GM12874 (cell line): ENCODE measurements around the gene PPM1B.

ENCODE experiments used
- CTCF ChIP-seq: IDR thresholded peaks from 2 replicates; pipeline ENCODE4 v1.5.1; 2011; ENCODE audit warnings: low read depth, mild to moderate bottlenecking, control low read depth, low read length, moderate library complexity; ENCODE audit not compliant: insufficient read depth

The PPM1B gene

GRCh38 chr2:44163777-44164176 lies 4.9 kb upstream of the PPM1B start:
- no peak for TF ChIP-seq CTCF

- no peak for TF ChIP-seq CTCF
Observed at GRCh38 chr2:44164617-44165016, 4.1 kb upstream of the PPM1B start.

GRCh38 chr2:44166096-44166495 lies 2.6 kb upstream of the PPM1B start:
- no peak for TF ChIP-seq CTCF

- no peak for TF ChIP-seq CTCF
Observed at GRCh38 chr2:44167311-44167907, 1.3 kb upstream of the PPM1B start.

- TF ChIP-seq CTCF = no peak
Observed at GRCh38 chr2:44167908-44168680, 581 bp upstream of the PPM1B start.

GRCh38 chr2:44169155-44169898 lies 652 bp downstream of the PPM1B start:
- TF ChIP-seq CTCF = no peak

- TF ChIP-seq CTCF = no peak
Observed at GRCh38 chr2:44170311-44170717, 1.6 kb downstream of the PPM1B start.
